Gastroesophageal sphincter (tissue), 3 donors: ENCODE data around the gene NBAS.

Experiments used
- CTCF ChIP-seq, 4 experiments: fragments of 200-600 bp in 2 of 4; fragments of 450-650 bp in 2 of 4; sonication (generic) in 1 of 4; IDR thresholded peaks; one replicate each; pipeline ENCODE4 v1.5.1; 2017 to 2019; ENCODE audit warnings: antibody characterized with exemption in 4 of 4, mild to moderate bottlenecking in 2 of 4, moderate library complexity in 2 of 4
- EP300 ChIP-seq: sonication (generic); formaldehyde crosslinking; IDR thresholded peaks from one replicate; pipeline ENCODE4 v1.6.1; 2017; ENCODE audit warnings: antibody characterized with exemption, mild to moderate bottlenecking
- POLR2A ChIP-seq, 2 donors: fragments of 450-650 bp; IDR thresholded peaks; one replicate each; pipeline ENCODE4 v1.6.1; 2017; ENCODE audit warnings: antibody characterized with exemption in 2 of 2, mild to moderate bottlenecking in 2 of 2, moderate library complexity in 1 of 2
- POLR2AphosphoS5 ChIP-seq: sonication (generic); formaldehyde crosslinking; IDR thresholded peaks from one replicate; pipeline ENCODE4 v1.6.1; 2017; ENCODE audit warnings: antibody characterized with exemption

GRCh38 chr2:15259356-15259756 is 301.8 kb downstream of the NBAS start:
- TF ChIP-seq CTCF (IDR thresholded peaks at IDR 0.05) (no peak), POLR2AphosphoS5 (no peak), EP300 (no peak), POLR2A (IDR thresholded peaks at IDR 0.05) (no peak)
